Measurements from ENCODE around the gene FAM162A.

DNA sequence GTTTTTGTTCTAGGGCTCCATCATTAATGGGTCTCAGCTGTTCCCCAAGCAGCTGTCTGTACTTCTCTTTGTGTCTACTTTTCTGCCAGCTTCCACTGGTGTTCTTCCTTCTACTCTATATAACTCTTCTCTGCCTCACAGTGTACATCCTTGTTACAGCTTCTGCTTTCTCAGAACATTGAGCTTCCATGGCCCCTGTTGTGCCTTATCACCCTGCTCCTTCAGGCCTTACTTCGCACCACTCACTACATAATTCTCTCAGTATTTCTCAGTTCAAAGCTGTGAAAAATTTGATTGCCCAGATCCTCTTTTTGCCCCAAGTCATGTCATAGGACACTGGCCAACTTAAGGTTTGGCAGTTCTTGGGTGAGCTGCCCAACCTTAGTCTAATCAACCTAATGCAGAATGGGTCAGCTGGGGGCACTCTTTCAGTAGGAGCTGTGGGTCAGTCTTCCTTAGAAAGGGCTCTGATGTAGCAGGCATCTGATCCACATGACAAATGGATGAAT is 30.0 kb upstream of the FAM162A start:
- no peak for TF ChIP-seq ZNF10 (tag by site-specific recombination; IDR thresholded peaks at IDR 0.05)
- TF ChIP-seq, protein P1, sequence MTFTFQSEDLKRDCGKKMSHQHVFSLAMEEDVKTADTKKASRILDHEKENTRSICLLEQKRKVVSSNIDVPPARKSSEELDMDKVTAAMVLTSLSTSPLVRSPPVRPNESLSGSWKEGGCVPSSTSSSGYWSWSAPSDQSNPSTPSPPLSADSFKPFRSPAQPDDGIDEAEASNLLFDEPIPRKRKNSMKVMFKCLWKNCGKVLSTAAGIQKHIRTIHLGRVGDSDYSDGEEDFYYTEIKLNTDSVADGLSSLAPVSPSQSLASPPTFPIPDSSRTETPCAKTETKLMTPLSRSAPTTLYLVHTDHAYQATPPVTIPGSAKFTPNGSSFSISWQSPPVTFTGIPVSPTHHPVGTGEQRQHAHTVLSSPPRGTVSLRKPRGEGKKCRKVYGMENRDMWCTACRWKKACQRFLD (tag by site-specific recombination; IDR thresholded peaks at IDR 0.05) = no peak
- TF ChIP-seq, protein P2, sequence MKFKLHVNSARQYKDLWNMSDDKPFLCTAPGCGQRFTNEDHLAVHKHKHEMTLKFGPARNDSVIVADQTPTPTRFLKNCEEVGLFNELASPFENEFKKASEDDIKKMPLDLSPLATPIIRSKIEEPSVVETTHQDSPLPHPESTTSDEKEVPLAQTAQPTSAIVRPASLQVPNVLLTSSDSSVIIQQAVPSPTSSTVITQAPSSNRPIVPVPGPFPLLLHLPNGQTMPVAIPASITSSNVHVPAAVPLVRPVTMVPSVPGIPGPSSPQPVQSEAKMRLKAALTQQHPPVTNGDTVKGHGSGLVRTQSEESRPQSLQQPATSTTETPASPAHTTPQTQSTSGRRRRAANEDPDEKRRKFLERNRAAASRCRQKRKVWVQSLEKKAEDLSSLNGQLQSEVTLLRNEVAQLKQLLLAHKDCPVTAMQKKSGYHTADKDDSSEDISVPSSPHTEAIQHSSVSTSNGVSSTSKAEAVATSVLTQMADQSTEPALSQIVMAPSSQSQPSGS (tag by site-specific recombination; IDR thresholded peaks at IDR 0.05; ENCODE audit: low read depth) = no peak
- no peak for TF ChIP-seq ZNF677 (tag by site-specific recombination; IDR thresholded peaks at IDR 0.05)
- TF ChIP-seq, protein P3, sequence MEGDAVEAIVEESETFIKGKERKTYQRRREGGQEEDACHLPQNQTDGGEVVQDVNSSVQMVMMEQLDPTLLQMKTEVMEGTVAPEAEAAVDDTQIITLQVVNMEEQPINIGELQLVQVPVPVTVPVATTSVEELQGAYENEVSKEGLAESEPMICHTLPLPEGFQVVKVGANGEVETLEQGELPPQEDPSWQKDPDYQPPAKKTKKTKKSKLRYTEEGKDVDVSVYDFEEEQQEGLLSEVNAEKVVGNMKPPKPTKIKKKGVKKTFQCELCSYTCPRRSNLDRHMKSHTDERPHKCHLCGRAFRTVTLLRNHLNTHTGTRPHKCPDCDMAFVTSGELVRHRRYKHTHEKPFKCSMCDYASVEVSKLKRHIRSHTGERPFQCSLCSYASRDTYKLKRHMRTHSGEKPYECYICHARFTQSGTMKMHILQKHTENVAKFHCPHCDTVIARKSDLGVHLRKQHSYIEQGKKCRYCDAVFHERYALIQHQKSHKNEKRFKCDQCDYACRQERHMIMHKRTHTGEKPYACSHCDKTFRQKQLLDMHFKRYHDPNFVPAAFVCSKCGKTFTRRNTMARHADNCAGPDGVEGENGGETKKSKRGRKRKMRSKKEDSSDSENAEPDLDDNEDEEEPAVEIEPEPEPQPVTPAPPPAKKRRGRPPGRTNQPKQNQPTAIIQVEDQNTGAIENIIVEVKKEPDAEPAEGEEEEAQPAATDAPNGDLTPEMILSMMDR (tag by site-specific recombination; IDR thresholded peaks at IDR 0.05) = no peak
- TF ChIP-seq ZNF473 (tag by site-specific recombination; IDR thresholded peaks at IDR 0.05) = no peak
- TF ChIP-seq PBX3 (CRISPR knock-in tag; IDR thresholded peaks at IDR 0.05) = no peak
- TF ChIP-seq ZNF426 (tag by site-specific recombination; IDR thresholded peaks at IDR 0.05) = no peak
